Stimulated activated CD4-positive, alpha-beta T cell treated with anti-CD3 and anti-CD28 coated beads, TNF-alpha, amount 100 ng/mL, for 48 hours (primary cell): ENCODE results near the gene INO80B.
"Not testable (repeated sequence)": the region's sequence is repeated elsewhere in the genome, so short reads cannot be mapped to it uniquely, and the experiment has no call there.

Experiments used
- DNase-seq, 3 donors: peaks; one replicate each; pipeline ENCODE4 v3.0.0-alpha.2; 2020; ENCODE audit warnings: low read depth in 3 of 3

Gene INO80B

DNA sequence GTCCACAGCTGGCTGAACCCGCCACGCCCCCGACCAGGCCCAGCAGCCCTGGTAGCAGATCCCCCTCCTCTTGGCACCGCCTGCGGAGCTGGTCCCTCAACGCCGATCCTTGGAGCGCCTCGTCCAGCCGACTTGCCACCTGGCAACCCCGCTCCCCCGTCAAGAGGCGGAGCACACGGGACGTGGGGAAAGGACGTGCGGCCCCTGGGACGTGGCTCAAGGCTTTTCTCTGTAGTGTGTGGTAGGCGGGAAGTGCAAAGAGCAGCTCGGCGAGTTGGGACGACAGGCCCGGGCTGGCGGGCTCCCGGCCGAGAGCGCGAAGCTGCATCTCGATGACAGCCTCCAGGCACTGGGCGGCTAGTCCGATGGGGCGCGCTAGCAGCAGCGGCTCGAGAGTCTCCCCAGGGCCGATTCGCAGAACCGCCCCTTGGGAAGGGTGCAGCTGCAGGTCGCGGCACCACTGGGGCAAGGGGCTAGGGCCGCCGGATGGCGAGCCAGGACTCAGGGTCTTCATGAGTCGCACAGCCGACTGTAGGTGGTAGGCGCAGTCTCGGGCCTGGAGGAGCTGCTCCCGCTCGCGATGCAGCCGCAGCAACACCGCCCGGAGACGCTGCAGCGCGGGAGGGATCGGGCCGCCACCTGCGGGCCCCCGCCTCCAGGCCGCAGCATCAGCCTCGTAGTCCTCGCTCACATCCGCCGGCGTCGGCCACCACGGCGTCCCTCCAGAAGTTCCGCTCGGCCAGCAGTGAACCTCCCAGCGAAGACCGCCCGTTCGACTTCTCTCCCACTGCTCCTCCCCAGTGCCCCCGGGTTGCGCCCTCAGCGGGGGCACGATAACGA is 27.3 kb downstream of the INO80B start:
- no peak for DNase-seq

DNA sequence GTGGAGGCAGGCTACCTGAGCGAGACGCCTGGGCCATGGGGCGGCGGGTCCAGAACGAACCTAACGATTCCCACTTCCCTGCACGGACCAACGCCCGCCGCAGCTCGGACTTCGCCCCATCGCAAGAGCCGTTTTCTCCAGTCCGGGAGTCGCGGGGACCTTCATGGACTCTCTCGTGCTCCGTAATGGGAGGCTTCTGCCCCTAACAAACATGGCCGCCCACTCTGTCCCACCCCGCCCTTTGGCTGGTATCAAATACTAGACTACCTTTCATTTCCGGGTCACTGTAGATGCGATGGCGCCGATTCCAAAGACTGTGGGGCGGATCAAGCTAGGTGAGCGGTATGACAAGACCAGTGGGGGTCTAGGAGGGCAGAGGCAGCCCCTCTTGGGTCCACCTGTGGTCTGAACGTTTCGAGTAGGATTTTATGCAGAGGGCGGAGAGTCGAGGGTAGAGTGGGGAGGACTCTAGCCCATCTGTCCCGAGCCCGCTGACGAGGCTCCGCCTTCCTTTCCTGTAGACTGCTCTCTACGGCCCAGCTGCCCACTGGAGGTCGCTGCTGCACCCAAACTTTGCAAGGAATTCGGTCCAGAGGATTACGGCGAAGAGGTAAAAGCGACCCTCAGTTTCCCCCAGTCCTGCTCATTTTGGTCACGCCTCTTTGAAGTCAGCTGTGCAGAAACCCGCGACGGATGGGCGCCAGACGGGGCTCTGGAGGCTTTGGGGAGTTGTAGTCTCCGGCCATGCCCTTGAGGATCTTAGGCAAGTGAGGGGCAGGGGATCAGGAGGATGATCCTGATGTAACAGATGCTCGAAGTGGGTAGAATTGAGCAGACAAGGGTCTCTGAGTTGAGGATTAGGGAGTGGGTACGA is 28.2 kb downstream of the INO80B start, which contains the start of the genes CCDC142 and TTC31:
Gene CCDC142, minus strand, starts transcription at position 198 of the 874 bp plus-strand sequence. Its CDS starts 161 bp downstream, at position 37.
Gene TTC31, plus strand, starts transcription at position 281 of the 874 bp plus-strand sequence. Its CDS starts 15 bp downstream, at position 296.
- DNase-seq = peak; percentile 86 to 89 (median 88)

DNA sequence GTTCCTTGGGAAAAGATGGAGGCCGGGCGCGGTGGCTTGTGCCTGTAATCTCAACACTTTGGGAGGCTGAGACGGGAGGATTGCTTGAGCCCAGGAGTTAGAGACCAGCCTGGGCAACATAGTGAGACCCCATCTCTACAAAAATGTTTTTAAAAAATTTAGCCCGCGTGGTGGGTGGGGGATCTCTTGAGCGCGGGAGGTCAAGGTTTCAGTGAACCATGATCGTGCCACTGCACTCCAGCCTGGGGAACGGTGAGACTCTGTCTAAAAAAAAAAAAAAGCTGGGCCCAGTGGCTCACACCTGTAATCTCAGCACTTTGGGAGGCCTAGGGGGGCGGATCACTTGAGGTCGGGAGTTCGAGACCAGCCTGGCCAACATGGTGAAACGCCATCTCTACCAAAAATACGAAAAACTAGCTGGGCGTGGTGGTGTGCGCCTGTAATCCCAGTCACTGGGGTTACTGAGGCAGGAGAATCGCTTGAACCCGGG is 28.8 kb downstream of the INO80B start:
- not testable (repeated sequence) for DNase-seq

DNA sequence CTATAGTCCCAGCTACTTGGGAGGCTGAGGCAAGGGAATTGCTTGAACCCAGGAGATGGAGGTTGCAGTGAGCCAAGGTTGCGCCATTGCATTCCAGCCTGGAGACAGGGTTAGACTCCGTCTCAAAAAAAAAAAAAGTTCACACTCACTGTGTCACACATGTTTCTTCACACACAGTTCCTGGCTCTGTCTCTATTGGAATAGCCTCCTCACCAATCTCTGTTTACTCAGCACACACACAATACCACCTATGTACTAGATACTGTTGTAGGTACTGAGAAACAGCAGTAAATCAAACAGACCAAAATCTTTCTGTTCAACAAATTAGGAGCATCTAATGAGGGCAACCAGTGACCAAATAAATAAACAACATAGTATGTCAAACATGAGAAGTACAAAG is 31.3 kb downstream of the INO80B start:
- no peak for DNase-seq

DNA sequence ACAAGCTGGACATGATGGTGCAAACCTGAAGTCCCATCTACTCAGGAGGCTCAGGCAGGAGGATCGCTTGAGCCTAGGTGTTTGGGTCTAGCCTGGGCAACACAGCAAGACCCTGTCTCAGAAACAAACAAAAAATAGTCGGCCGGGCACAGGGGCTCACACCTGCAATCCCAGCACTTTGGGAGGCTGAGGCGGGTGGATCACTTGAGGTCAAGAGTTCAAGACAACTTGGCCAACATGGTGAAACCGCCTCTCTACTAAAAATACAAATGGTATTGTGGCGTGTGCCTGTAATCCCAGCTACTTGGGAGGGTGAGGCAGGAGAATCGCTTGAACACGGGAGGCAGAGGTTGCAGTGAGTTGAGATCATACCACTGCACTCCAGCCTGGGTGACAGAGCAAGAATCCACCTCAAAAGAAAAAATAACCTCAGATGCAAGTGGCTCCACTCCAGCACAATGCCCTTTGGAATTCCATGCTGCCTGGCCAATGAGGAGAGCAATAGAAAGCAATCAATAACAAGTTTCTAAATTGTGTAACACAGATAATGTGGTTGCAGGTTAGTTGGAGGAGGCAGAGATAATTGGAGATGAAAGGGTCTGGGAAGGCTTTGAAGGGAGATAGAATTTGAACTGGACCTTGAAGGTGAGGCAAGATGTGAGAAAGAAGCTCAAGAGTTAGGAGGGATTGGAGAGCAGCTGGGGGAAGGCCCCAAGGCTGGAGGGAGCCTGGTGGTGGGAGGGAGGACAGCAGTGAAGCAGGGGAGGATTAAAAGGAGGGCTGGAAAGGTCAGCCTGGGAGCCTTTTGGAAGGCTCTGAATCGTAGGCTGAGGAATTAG is 34.0 kb downstream of the INO80B start:
- DNase-seq = no peak

DNA sequence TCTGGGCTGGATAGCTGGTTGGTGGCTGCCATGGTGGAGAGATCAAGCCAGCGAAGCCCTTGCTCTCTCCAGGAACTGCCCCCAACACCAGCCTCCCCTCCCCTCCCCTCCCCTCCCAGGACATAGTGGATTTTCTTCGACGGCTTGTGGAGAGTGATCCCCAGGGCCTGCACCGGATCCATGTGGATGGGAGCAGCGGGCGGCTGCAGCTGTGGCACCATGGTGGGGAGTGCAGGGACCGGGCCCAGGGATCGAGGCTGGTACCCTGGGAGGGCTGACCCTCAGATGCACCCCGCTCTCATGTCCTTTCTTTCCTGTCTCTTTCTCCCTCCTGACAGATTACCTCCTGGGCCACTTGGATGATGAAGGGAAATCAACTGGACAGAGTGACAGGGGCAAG is 35.0 kb downstream of the INO80B start:
- DNase-seq = no peak

DNA sequence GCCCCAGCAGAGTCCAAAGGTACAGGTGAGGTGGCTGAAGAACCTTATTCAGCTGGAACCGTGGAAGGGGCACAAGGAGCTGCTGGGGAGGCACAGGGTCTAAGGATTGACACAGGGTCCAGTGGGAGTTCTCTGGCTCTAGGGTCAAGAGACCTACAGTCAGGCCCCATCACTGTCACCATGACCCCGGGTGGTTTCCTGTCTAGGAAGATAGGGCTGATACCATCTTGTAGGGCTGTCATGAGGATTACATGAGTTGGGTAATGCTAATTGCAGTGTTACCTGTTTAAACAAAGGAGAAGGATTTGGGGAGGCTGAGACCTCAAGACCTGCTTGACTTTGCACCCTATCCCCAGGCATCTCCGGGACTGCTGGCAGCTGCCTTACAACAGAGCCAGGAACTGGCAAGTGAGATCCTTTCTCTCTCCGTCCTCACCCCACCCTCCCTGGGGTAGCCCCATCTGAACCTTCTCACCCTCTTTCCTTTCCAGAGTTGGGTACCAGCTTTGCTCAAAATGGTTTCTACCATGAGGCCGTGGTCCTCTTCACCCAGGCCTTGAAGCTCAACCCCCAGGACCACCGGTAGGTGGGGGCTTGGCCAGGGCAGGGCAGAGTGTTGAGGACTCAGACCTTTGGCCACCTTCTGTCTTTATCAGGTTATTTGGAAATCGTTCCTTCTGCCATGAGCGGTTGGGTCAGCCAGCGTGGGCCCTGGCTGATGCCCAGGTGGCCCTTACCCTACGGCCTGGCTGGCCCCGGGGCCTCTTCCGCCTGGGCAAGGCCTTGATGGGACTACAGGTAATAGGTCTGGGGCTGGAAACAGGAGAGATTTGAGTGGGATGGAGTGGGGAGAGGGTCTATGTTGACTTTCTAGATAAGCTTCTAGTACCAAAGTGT is 37.0 kb downstream of the INO80B start:
- DNase-seq = no peak

DNA sequence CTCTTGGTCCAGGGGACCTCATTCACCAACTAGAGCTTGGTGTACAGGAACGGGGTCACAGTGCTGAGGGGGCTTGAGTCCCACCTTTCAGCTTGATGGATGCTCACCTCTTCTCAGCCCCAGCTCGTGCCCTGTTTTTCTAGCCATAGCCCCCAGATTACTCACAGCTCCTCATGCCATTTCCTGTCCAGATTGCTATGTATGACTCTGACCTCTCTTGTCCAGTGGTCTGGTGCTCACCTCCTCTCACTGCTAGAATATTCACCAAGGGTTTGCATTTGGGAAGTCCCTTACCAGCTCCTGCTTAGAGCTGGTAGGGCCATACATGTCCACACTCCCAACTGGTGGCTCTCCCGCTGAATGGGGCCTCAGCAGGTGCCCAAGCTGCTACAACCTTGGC is 38.7 kb downstream of the INO80B start:
- DNase-seq = no peak

DNA sequence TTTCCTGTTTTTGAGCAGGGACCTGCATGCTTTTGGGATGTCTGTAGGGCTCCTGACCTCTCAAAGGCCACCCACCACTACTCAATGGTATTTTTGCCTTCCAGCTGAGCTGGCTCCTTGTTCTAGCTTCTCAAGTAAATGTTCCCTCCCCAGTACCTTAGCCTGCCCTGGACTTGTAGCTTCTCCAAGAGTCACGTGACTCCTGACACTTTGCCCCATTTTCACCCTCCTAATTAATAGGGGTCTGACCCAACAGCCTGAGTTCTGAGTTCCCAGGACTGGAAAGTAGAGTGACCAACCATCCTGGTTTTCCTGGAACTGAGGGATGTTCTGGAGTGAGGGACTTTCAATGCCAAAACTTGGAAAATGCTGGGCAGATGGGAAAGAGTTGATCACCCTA is 40.6 kb downstream of the INO80B start:
- DNase-seq = no peak

DNA sequence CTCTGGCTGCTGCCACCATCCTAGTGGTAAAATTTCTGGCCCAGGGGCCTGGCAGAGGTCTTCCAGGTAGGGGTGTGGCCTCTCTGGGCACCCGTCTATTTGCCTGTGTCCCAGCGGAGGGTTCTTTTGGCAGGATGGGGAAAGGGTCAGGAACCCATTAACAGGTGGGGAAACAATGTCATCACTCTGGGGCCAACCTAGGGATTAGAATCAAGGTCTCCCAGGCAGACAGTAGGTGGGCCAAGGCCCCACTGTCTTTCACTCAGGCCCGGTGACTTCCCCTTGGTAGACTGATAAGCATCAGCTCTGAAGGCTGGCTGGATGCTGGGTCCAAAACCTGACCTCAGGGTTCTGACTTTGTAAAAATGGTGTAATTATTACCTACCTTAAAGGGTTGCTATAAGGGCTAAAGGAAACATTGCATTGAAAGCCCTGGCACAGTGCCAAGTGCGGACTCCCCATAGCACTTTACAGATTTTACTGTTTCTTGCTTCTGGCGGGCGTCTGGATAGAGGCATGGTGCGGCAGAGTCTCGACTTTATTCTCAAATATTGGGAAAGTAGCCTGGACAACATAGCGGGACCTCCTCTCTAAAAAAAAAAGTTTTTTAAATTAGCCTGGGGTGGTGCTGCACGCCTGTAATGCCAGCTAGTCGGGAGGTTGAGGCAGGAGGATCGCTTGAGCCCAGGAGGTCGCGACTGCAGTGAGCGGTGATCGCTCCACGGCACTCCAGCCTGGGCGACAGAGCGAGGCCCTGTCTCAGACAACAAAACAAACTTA is 42.3 kb downstream of the INO80B start:
- DNase-seq = no peak

DNA sequence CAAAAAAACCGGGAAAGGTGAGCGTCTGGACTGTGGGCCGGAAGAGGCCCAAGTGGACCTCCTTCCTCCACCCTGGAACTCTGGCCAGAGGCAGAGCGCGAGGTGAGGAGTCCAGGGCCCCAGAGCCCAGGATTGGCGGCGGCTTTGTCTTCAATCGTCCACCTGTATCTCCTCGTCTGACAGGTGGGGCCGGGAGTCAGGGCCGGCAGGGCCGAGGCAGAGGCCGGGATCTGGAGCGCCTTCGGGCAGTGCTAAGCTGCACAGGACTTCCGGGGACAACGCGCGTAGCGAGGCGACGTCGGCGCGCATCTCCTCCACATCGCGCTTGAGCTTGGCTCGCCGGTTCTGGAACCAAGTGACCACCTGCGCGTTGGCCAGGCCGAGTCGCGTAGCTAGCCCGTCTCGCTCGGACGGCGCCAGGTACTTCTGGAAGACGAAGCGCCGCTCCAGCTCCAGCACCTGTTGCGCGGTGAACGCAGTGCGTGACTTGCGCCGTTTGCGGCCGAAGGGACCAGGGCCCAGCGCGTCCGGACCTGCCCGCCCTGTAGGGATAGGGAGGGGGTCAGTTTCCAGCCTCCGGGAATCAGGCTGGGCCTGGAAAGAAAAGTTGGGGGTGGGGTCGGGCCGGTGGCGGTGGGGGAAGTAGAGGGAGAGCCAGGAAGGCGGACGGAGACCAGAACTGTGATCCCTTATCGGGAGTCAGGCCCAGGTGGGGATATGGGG is 43.1 kb downstream of the INO80B start:
- no peak for DNase-seq

DNA sequence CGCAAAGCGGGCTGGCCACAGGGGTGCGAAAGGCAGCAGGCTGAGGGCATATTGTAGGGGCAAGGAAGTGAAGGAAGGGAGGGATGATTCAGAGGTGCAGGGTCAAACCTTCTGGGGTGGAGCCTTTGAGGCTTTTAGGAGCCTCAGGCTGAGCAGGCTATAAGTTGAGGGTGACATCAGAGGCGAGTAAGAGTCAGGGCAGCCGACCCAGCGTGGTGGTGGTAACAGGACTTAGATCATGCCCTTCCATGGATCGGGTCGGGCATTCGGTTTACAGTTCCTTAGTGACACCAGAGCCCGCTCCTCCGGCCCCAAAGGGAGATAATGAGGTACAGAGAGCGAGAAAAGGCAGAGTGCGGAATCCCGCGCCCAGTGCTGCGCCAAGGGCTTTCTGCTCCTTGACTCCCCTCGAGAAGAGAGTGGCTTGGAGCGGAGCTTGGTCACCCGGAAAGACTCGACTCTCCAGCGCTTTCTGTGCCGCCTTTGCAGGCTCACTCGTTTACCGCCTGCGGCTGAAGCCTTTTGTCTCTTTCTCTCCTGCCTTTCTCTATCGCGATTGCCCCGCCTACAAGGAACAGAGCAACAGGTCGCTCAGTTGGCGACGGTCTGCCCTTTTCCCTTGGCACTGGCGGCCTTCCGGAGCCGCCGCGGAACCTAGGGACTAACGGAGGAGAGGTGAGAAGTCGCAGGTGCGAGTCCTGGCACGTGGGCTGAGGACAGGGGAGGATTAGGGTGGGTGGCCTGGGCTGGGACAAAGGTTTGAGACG is 43.8 kb downstream of the INO80B start:
- no peak for DNase-seq

DNA sequence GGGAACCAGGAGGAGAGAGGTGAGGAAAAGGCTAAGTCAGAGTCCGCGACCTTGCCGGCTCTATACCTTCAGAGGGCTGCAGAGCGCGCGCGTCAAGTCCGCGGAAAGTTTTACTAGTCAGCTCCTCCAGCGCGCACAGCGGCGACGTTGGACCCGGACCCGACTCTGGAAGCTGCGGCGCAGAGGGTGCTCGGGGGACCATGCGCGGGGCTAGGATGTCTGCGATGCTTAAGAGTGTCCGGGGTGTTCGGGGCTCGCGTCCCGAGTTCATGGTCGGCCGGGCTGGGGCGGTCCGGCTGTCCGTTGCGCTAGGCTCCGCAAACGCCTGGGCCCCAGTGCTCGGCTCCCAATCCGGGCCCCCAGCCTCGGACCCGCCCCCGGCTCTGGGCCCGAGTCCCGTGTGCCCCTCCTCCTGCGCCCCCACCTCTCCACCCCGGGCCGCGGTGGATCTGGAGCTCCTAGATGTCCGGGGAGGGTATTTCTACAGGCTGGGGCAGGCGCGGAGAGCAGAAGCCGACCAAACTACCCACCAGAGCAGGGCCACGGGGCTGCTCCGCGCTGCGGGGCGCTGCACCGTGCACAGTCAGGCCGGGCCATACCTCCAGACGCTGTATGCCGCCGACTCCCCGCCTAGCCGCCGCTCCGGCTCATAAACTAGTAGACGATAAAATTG is 44.5 kb downstream of the INO80B start, which contains the start of gene LBX2:
Gene LBX2, minus strand, starts transcription at position 337 of the 673 bp plus-strand sequence. Its CDS starts 66 bp downstream, at position 271.
- no peak for DNase-seq

DNA sequence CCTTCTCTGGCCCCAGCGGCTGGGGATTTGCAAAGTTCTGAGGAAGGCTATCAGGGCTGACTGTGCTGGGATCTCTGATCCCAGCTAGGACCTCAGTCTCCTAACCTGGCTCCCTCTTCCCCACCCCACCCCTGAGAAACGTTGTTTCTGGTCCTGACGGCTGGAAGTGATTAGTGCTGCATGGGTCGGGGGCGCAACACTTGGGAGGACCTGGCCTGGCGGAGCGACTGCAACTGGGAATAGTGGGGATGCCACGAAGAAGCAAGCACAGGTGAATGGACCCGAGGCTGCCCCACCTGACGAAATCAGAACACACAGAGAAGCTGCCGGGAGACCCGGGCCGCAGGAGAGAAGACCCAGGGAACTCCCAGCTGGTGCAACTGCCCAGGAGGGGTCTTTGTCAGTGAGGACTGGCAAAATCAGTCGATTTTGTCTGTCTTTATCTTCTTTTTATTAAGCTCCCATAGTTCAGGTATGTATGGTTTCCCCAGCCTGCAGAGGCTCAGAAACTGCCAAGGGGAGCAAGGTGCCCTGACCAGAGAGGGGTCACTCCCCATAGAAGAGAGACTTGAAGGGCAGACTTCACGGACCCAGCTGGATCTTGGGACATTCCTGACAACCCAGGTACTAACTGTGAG is 45.2 kb downstream of the INO80B start:
- no peak for DNase-seq

DNA sequence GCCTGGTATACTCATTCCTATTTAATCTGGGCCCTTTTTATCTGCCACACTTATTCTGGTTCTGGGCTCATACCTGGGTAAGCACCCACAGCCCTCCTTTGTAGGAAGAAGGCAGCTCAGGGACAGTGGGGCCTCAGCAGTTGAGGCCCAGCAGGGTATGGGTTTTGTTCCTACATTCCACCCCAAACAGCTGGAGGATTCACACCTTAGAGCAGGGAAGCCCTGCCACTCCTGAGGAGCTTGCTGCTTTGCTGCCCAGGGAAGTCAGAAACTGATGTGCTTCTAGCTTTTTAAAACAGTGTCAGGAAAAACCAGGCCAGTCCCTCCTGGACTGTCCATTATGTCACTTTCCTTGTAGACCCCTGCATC is 45.7 kb downstream of the INO80B start:
- no peak for DNase-seq

DNA sequence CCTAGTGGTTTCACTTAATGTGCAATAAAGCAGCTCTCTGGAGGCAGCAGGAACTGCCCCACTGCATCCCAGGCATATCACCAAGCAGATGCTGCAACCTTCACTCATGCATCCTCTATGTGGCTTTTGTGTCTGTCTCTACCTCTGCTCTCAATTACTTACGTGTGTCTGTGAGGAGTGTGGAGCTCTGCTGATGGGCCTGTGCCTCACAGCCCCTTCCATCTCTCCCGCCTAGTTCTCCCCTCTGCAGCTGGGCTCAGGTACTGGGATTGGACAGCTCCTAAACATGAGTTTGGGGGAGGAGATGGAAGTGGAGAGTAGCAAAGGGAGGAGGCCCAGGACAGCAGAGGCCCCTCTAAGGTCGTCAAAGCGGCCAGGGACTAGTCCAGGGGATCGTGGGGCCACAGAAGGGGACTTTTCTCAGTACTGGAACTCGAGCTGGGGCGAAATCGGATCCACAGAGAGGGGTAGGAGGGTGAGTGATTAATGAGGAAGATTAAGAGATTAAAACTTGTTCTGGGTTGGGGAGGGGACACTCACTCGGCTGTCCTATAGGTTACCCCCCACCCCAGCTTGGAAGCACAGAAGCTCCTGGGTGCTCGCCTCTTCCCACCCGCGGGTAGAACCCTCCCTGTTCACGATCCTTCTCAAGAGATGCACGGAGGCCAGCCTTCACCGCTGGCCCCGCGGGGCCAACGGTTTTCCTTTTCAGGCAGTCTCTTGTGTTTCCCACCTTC is 46.6 kb downstream of the INO80B start:
- no peak for DNase-seq
